WTC11 (cell line): ENCODE results near the gene SLC36A4.
"Not testable (repeated sequence)": the region's sequence is repeated elsewhere in the genome, so short reads cannot be mapped to it uniquely, and the experiment has no call there.

Source experiments
- CTCF ChIP-seq: fragments of 200-600 bp; IDR thresholded peaks from 2 replicates; pipeline ENCODE4 v1.8.0; 2022; ENCODE audit warnings: antibody characterized with exemption
- E2F4 ChIP-seq: sonication (generic); formaldehyde crosslinking; IDR thresholded peaks from 2 replicates; pipeline ENCODE4 v1.8.1; 2022; ENCODE audit warnings: low read depth, mild to moderate bottlenecking, moderate library complexity, missing genetic modification reagents, borderline replicate concordance
- ESRRA ChIP-seq: sonication (generic); formaldehyde crosslinking; IDR thresholded peaks from 2 replicates; pipeline ENCODE4 v1.8.1; 2022; ENCODE audit warnings: mild to moderate bottlenecking, missing genetic modification reagents, borderline replicate concordance
- ETV6 ChIP-seq: sonication (generic); formaldehyde crosslinking; IDR thresholded peaks from 2 replicates; pipeline ENCODE4 v1.8.1; 2022; ENCODE audit warnings: mild to moderate bottlenecking, missing genetic modification reagents
- FOXP1 ChIP-seq: sonication (generic); formaldehyde crosslinking; IDR thresholded peaks from 2 replicates; pipeline ENCODE4 v1.8.0; 2022; ENCODE audit warnings: missing genetic modification reagents, mild to moderate bottlenecking, moderate library complexity, borderline replicate concordance
- NR3C1 ChIP-seq: sonication (generic); formaldehyde crosslinking; conservative IDR thresholded peaks from 2 replicates; pipeline ENCODE4 v1.8.1; 2023; ENCODE audit warnings: low read depth, mild to moderate bottlenecking, missing genetic modification reagents
- RELA ChIP-seq: sonication (generic); formaldehyde crosslinking; IDR thresholded peaks from 2 replicates; pipeline ENCODE4 v1.8.1; 2022; ENCODE audit warnings: missing genetic modification reagents, mild to moderate bottlenecking, borderline replicate concordance
- SMAD3 ChIP-seq: sonication (generic); formaldehyde crosslinking; IDR thresholded peaks from 2 replicates; pipeline ENCODE4 v1.8.0; 2022; ENCODE audit warnings: missing genetic modification reagents, mild to moderate bottlenecking, borderline replicate concordance
- SP1 ChIP-seq: sonication (generic); formaldehyde crosslinking; conservative IDR thresholded peaks from 2 replicates; pipeline ENCODE4 v1.8.1; 2022; ENCODE audit warnings: missing genetic modification reagents
- ZNF263 ChIP-seq: sonication (generic); formaldehyde crosslinking; IDR thresholded peaks from 2 replicates; pipeline ENCODE4 v1.8.1; 2022; ENCODE audit warnings: low read depth, mild to moderate bottlenecking, moderate library complexity, missing genetic modification reagents
- ZNF416 ChIP-seq: fragments of 250-450 bp; sonication (Bioruptor Pico); IDR thresholded peaks from 2 replicates; pipeline ENCODE4 v1.9.0; 2021; ENCODE audit warnings: mild to moderate bottlenecking, inconsistent platforms
- TF ChIP-seq, protein P1 (sequence below): sonication (generic); formaldehyde crosslinking; conservative IDR thresholded peaks from 2 replicates; pipeline ENCODE4 v1.8.1; 2023; ENCODE audit warnings: mild to moderate bottlenecking, low read depth, missing genetic modification reagents, moderate library complexity
- TF ChIP-seq, protein P2 (sequence below): sonication (generic); formaldehyde crosslinking; IDR thresholded peaks from 2 replicates; pipeline ENCODE4 v1.8.1; 2022; ENCODE audit warnings: low read depth, missing genetic modification reagents, borderline replicate concordance

- TF ChIP-seq RELA; CTCF; ETV6; NR3C1 (CRISPR knock-in tag); SMAD3 (CRISPR knock-in tag); ZNF263 (CRISPR knock-in tag); ZNF416 (CRISPR knock-in tag); FOXP1; ESRRA (CRISPR knock-in tag); SP1 (CRISPR knock-in tag); E2F4 (CRISPR knock-in tag): not testable (repeated sequence)
- TF ChIP-seq, protein P1, sequence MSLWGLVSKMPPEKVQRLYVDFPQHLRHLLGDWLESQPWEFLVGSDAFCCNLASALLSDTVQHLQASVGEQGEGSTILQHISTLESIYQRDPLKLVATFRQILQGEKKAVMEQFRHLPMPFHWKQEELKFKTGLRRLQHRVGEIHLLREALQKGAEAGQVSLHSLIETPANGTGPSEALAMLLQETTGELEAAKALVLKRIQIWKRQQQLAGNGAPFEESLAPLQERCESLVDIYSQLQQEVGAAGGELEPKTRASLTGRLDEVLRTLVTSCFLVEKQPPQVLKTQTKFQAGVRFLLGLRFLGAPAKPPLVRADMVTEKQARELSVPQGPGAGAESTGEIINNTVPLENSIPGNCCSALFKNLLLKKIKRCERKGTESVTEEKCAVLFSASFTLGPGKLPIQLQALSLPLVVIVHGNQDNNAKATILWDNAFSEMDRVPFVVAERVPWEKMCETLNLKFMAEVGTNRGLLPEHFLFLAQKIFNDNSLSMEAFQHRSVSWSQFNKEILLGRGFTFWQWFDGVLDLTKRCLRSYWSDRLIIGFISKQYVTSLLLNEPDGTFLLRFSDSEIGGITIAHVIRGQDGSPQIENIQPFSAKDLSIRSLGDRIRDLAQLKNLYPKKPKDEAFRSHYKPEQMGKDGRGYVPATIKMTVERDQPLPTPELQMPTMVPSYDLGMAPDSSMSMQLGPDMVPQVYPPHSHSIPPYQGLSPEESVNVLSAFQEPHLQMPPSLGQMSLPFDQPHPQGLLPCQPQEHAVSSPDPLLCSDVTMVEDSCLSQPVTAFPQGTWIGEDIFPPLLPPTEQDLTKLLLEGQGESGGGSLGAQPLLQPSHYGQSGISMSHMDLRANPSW = not testable (repeated sequence)
- TF ChIP-seq, protein P2, sequence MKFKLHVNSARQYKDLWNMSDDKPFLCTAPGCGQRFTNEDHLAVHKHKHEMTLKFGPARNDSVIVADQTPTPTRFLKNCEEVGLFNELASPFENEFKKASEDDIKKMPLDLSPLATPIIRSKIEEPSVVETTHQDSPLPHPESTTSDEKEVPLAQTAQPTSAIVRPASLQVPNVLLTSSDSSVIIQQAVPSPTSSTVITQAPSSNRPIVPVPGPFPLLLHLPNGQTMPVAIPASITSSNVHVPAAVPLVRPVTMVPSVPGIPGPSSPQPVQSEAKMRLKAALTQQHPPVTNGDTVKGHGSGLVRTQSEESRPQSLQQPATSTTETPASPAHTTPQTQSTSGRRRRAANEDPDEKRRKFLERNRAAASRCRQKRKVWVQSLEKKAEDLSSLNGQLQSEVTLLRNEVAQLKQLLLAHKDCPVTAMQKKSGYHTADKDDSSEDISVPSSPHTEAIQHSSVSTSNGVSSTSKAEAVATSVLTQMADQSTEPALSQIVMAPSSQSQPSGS (CRISPR knock-in tag) = not testable (repeated sequence)
These were observed 49.0 kb upstream of the SLC36A4 start for GRCh38 chr11:93246790-93247189.
